ENCODE results near the gene SECTM1. TPM values are rescaled to one million over a fixed set of nuclear protein-coding genes. Genes with fewer than 3 reads are reported as not detected.

SECTM1 gene
- total RNA-seq, 2 donors from 2014 or later: 3.1 to 7.7 TPM

GRCh38 chr17:82287013-82287867 is 46.3 kb downstream of the SECTM1 start:
- DNase-seq (ENCODE audit: low spot score): no peak
- no peak for TF ChIP-seq CTCF (IDR thresholded peaks at IDR 0.05)
- H3K4me3 ChIP-seq: no peak overlapping the region
- H3K4me1 ChIP-seq: peaks cover 0 to 14% of the 10 kb centered on the region in 2 donors
- H3K27me3 ChIP-seq: no peaks in the 10 kb centered on the region
- no peaks in the 10 kb centered on the region for H3K9me3 ChIP-seq
- H3K36me3 ChIP-seq: no peaks in the 10 kb centered on the region
- H3K27ac ChIP-seq: peak overlapping the region in 1 of 2 donors; percentile 66

GRCh38 chr17:82285141-82285540 is 48.4 kb downstream of the SECTM1 start:
- no peaks in the 10 kb centered on the region for H3K9me3 ChIP-seq
- H3K27me3 ChIP-seq: no peaks in the 10 kb centered on the region
- DNase-seq (ENCODE audit: low spot score): no peak
- H3K4me1 ChIP-seq: peaks cover 0 to 11% of the 10 kb centered on the region in 2 donors
- no peak overlapping the region for H3K27ac ChIP-seq
- no peak for TF ChIP-seq CTCF (IDR thresholded peaks at IDR 0.05)
- H3K4me3 ChIP-seq: no peak overlapping the region
- H3K36me3 ChIP-seq: no peaks in the 10 kb centered on the region

- no peaks in the 10 kb centered on the region for H3K27me3 ChIP-seq
- no peak for TF ChIP-seq CTCF (IDR thresholded peaks at IDR 0.05)
- no peaks in the 10 kb centered on the region for H3K9me3 ChIP-seq
- H3K27ac ChIP-seq: no peak overlapping the region
- no peaks in the 10 kb centered on the region for H3K36me3 ChIP-seq
- peaks cover 0 to 11% of the 10 kb centered on the region in 2 donors for H3K4me1 ChIP-seq
- no peak overlapping the region for H3K4me3 ChIP-seq
- DNase-seq (ENCODE audit: low spot score): no peak
These were observed 50.3 kb downstream of the SECTM1 start for GRCh38 chr17:82283208-82283749.

GRCh38 chr17:82282239-82283207 is 51.0 kb downstream of the SECTM1 start:
- no peak overlapping the region for H3K27ac ChIP-seq
- TF ChIP-seq CTCF (IDR thresholded peaks at IDR 0.05): no peak
- DNase-seq (ENCODE audit: low spot score): no peak
- no peak overlapping the region for H3K4me3 ChIP-seq
- peaks cover 0 to 11% of the 10 kb centered on the region in 2 donors for H3K4me1 ChIP-seq
- no peaks in the 10 kb centered on the region for H3K9me3 ChIP-seq
- H3K36me3 ChIP-seq: no peaks in the 10 kb centered on the region
- no peaks in the 10 kb centered on the region for H3K27me3 ChIP-seq

- no peak for DNase-seq (ENCODE audit: low spot score)
- Histone ChIP-seq H3K36me3 (no peaks in the 10 kb centered on the region), H3K4me1 (peaks cover 0 to 11% of the 10 kb centered on the region in 2 donors), H3K27ac (no peak overlapping the region), H3K4me3 (no peak overlapping the region), H3K9me3 (no peaks in the 10 kb centered on the region), H3K27me3 (no peaks in the 10 kb centered on the region)
- no peak for TF ChIP-seq CTCF (IDR thresholded peaks at IDR 0.05)
These were observed 51.9 kb downstream of the SECTM1 start for GRCh38 chr17:82281502-82282238.

Measured in right atrium auricular region (tissue), 2 donors.